Neural cell (in vitro differentiated cells): ENCODE measurements around the gene OPRD1. TPM values are rescaled to one million over a fixed set of nuclear protein-coding genes. Genes with fewer than 3 reads are reported as not detected.
"Not testable (repeated sequence)": the region's sequence is repeated elsewhere in the genome, so short reads cannot be mapped to it uniquely, and the experiment has no call there.

Experiments used
- H2AFZ ChIP-seq: fragments of 200-600, 300-800 bp; sonication (generic), shearing (Covaris generic); 2 replicates; pipeline ENCODE4 v1.6.0; 2014; ENCODE audit warnings: low read depth, mild to moderate bottlenecking, antibody characterized with exemption, low read length, moderate library complexity
- H3F3A ChIP-seq: fragments of 200-600 bp; shearing (Covaris generic); 2 replicates; pipeline ENCODE4 v1.6.1; 2016; ENCODE audit warnings: mild to moderate bottlenecking, moderate library complexity, mixed read lengths, antibody characterized with exemption, low read length; ENCODE audit not compliant: insufficient read depth, poor library complexity, severe bottlenecking
- H3K27ac ChIP-seq: fragments of 200-600, 300-800 bp; sonication (generic), shearing (Covaris generic); 2 replicates; pipeline ENCODE4 v1.5.1; 2014; ENCODE audit warnings: mild to moderate bottlenecking, low read length, moderate library complexity
- H3K27me3 ChIP-seq: fragments of 300-800, 200-600 bp; sonication (generic), shearing (Covaris generic); 2 replicates; pipeline ENCODE4 v1.6.0; 2014; ENCODE audit warnings: mild to moderate bottlenecking, low read depth, low read length, moderate library complexity; ENCODE audit not compliant: insufficient read depth
- H3K36me3 ChIP-seq: fragments of 300-800, 200-600 bp; sonication (generic), shearing (Covaris generic); 2 replicates; pipeline ENCODE4 v1.5.1; 2014; ENCODE audit warnings: mild to moderate bottlenecking, antibody characterized with exemption, low read length, moderate library complexity; ENCODE audit not compliant: insufficient read depth
- H3K4me2 ChIP-seq: fragments of 300-800, 200-600 bp; sonication (generic), shearing (Covaris generic); 2 replicates; pipeline ENCODE4 v1.6.0; 2014; ENCODE audit warnings: mild to moderate bottlenecking, low read length
- H3K4me3 ChIP-seq: fragments of 300-800, 200-600 bp; sonication (generic), shearing (Covaris generic); 2 replicates; pipeline ENCODE4 v1.5.1; 2014; ENCODE audit warnings: mild to moderate bottlenecking, low read length, moderate library complexity
- H3K79me2 ChIP-seq: fragments of 200-600 bp; shearing (Covaris generic); replicated peaks from 2 replicates; pipeline ENCODE4 v1.6.0; 2014; ENCODE audit warnings: mild to moderate bottlenecking, low read length, moderate library complexity; ENCODE audit not compliant: insufficient read depth
- H3K9ac ChIP-seq: fragments of 300-800, 200-600 bp; sonication (generic), shearing (Covaris generic); 2 replicates; pipeline ENCODE4 v1.6.1; 2016; ENCODE audit warnings: mild to moderate bottlenecking, low read length, mixed read lengths
- H3K9me2 ChIP-seq: fragments of 200-600 bp; shearing (Covaris generic); 2 replicates; pipeline ENCODE4 v1.6.1; 2016; ENCODE audit warnings: mild to moderate bottlenecking, low read length, mixed read lengths; ENCODE audit not compliant: insufficient read depth
- H3K9me3 ChIP-seq: fragments of 200-600, 300-800 bp; sonication (generic), shearing (Covaris generic); 2 replicates; pipeline ENCODE4 v1.6.1; 2016; ENCODE audit warnings: mild to moderate bottlenecking, mixed run types, low read length, moderate library complexity, mixed read lengths
- H4K20me1 ChIP-seq: fragments of 200-600 bp; shearing (Covaris generic); 2 replicates; pipeline ENCODE4 v1.6.1; 2016; ENCODE audit warnings: mild to moderate bottlenecking, mixed run types; ENCODE audit not compliant: insufficient read depth
- CTCF ChIP-seq: fragments of 450-650 bp; IDR thresholded peaks from 2 replicates; pipeline ENCODE4 v1.5.1; 2014; ENCODE audit warnings: antibody characterized with exemption, mild to moderate bottlenecking, moderate library complexity; ENCODE audit not compliant: poor library complexity, severe bottlenecking
- EP300 ChIP-seq: fragments of 450-650 bp; conservative IDR thresholded peaks from 2 replicates; pipeline ENCODE4 v1.6.1; 2014; ENCODE audit warnings: antibody characterized with exemption, mild to moderate bottlenecking, moderate library complexity; ENCODE audit not compliant: poor library complexity, severe bottlenecking
- EZH2 ChIP-seq: fragments of 200-600, 300-800 bp; shearing (Covaris generic), sonication (generic); IDR thresholded peaks from 2 replicates; pipeline ENCODE4 v1.6.1; 2014; ENCODE audit warnings: antibody characterized with exemption, low read length, borderline replicate concordance, mild to moderate bottlenecking; ENCODE audit not compliant: insufficient read depth, poor library complexity, severe bottlenecking
- MXI1 ChIP-seq: fragments of 450-650 bp; conservative IDR thresholded peaks from 2 replicates; pipeline ENCODE4 v1.6.1; 2014; ENCODE audit warnings: antibody characterized with exemption, mild to moderate bottlenecking; ENCODE audit not compliant: poor library complexity, severe bottlenecking
- POLR2AphosphoS5 ChIP-seq: IDR thresholded peaks from 2 replicates; pipeline ENCODE4 v1.6.1; 2012
- RAD21 ChIP-seq: fragments of 450-650 bp; conservative IDR thresholded peaks from 2 replicates; pipeline ENCODE4 v1.6.1; 2014; ENCODE audit warnings: antibody characterized with exemption, mild to moderate bottlenecking, moderate library complexity
- REST ChIP-seq: IDR thresholded peaks from 2 replicates; pipeline ENCODE4 v1.6.1; 2012; ENCODE audit warnings: borderline replicate concordance
- SMC3 ChIP-seq: fragments of 450-650 bp; conservative IDR thresholded peaks from 2 replicates; pipeline ENCODE4 v1.6.1; 2014; ENCODE audit warnings: antibody characterized with exemption, mild to moderate bottlenecking, moderate library complexity; ENCODE audit not compliant: poor library complexity
- TAF1 ChIP-seq: IDR thresholded peaks from 2 replicates; pipeline ENCODE4 v1.6.1; 2012; ENCODE audit warnings: low read depth
- polyA plus RNA-seq: library from polyadenylated mRNA; depleted of rRNA; stranded (reverse); fragments of >200 nt; gene quantifications from 2 replicates; pipeline ENCODE4 v1.2.3, GENCODE V29; 2014

Gene OPRD1
- polyA plus RNA-seq, 1 donor from 2014 or later = 0.09 TPM

GRCh38 chr1:28822799-28823198 is 10.8 kb downstream of the OPRD1 start:
- no peak overlapping the region for H2AFZ ChIP-seq
- H3K9ac ChIP-seq = no peak overlapping the region
- H4K20me1 ChIP-seq = no peaks in the 10 kb centered on the region
- no peak overlapping the region for H3K4me2 ChIP-seq
- no peaks in the 10 kb centered on the region for H3K27me3 ChIP-seq
- H3K36me3 ChIP-seq = no peaks in the 10 kb centered on the region
- H3K79me2 ChIP-seq = no peaks in the 10 kb centered on the region
- H3K4me3 ChIP-seq = no peak overlapping the region
- no peak for TF ChIP-seq CTCF
- TF ChIP-seq TAF1 = no peak
- no peak for TF ChIP-seq MXI1
- TF ChIP-seq RAD21 = no peak
- TF ChIP-seq EZH2 = no peak
- no peak for TF ChIP-seq EP300
- no peak for TF ChIP-seq REST
- TF ChIP-seq SMC3 = no peak
- no peak for TF ChIP-seq POLR2AphosphoS5
- H3F3A ChIP-seq = no peaks in the 10 kb centered on the region
- no peaks in the 10 kb centered on the region for H3K9me3 ChIP-seq
- H3K9me2 ChIP-seq = no peaks in the 10 kb centered on the region
- no peak overlapping the region for H3K27ac ChIP-seq

DNA sequence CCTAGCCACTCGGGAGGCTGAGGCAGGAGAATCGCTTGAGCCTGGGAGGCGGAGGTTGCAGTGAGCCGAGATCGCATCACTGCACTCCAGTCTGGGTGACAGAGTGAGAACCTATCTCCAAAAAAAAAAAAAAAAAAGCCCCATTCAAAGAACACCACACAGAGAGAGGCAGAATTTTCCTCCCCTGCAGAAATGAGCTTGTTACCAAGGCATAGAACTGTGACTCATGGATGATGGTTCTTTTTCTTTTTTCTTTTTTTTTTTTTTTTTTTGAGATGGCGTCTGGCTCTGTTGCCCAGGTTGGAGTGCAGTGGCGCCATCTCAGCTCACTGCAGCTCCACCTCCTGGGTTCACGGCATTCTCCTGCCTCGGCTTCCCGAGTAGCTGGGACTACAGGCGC is 12.1 kb downstream of the OPRD1 start:
- H3K4me2 ChIP-seq, H3K36me3 ChIP-seq, H3K9ac ChIP-seq, H2AFZ ChIP-seq, H3K79me2 ChIP-seq, H3K27me3 ChIP-seq, H3F3A ChIP-seq, H3K4me3 ChIP-seq, H3K9me3 ChIP-seq, H3K9me2 ChIP-seq, H4K20me1 ChIP-seq, H3K27ac ChIP-seq: not testable (repeated sequence)

DNA sequence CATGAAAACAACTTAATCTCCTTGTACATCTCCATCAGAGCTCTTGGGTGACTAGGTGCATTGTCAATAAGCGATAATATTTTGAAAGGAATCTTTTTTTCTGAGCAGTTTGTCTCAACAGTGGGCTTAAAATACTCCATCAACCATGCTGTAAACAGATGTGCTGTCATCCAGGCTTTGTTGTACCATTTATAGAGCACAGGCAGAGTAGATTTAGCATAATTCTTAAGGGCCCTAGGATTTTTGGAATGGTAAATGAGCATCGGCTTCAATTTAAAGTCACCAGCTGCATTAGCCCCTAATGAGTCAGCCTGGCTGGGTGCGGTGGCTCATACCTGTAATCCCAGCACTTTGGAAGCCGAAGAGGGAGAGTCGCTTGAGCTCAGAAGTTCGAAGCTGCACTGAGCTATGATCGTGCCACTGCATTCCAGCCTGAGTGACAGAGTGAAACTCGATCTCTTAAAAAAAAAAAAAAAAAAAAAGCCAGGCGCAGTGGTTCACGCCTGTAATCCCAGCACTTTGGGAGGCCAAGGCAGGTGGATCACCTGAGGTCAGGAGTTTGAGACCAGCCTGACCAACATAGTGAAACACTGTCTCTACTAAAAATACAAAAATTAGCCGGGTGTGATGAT is 16.4 kb downstream of the OPRD1 start:
- H3K4me3 ChIP-seq, H3K4me2 ChIP-seq, H3K9me2 ChIP-seq, H2AFZ ChIP-seq, H3K79me2 ChIP-seq, H3K36me3 ChIP-seq, H3K9ac ChIP-seq, H3F3A ChIP-seq, H4K20me1 ChIP-seq, H3K27me3 ChIP-seq, H3K9me3 ChIP-seq, H3K27ac ChIP-seq: not testable (repeated sequence)
